GM18909 (cell line): ENCODE measurements around the gene MRPL42.
A peak's percentile ranks its signal among the peaks of the same experiment; 100 is the strongest.

Experiments
- ATAC-seq: cut with Tn5 transposase; IDR thresholded peaks from one replicate; pipeline ENCODE4 v1.9.1; 2021; ENCODE audit warnings: mild to moderate bottlenecking; ENCODE audit not compliant: unreplicated experiment, poor library complexity

MRPL42 gene

GRCh38 chr12:93442411-93443340, 24.6 kb upstream of the MRPL42 start:
- ATAC-seq, result no peak

GRCh38 chr12:93443576-93443975, 23.7 kb upstream of the MRPL42 start:
- ATAC-seq, result no peak

GRCh38 chr12:93447555-93448290, 19.6 kb upstream of the MRPL42 start:
- ATAC-seq, result no peak

GRCh38 chr12:93448796-93449195, 18.5 kb upstream of the MRPL42 start:
- no peak for ATAC-seq

GRCh38 chr12:93449277-93449676, 18.0 kb upstream of the MRPL42 start:
- ATAC-seq, result peak; percentile 94

GRCh38 chr12:93451423-93452158, 15.7 kb upstream of the MRPL42 start:
- no peak for ATAC-seq

- ATAC-seq, result no peak
Observed at GRCh38 chr12:93453633-93454032, 13.7 kb upstream of the MRPL42 start.

GRCh38 chr12:93456077-93456476, 11.2 kb upstream of the MRPL42 start:
- ATAC-seq, result no peak

- ATAC-seq, result no peak
Observed at GRCh38 chr12:93459097-93459496, 8.2 kb upstream of the MRPL42 start.

GRCh38 chr12:93460003-93460402, 7.3 kb upstream of the MRPL42 start:
- no peak for ATAC-seq

GRCh38 chr12:93460902-93461301, 6.4 kb upstream of the MRPL42 start:
- no peak for ATAC-seq

- ATAC-seq, result no peak
Observed at GRCh38 chr12:93461503-93461902, 5.8 kb upstream of the MRPL42 start.

GRCh38 chr12:93465841-93466240, 1.5 kb upstream of the MRPL42 start:
- ATAC-seq, result no peak

- peak; percentile 17 for ATAC-seq
Observed at GRCh38 chr12:93466625-93467350, 526 bp upstream of the MRPL42 start.

- ATAC-seq, result peak; percentile 29
Observed at GRCh38 chr12:93468008-93468371, 676 bp downstream of the MRPL42 start.

GRCh38 chr12:93469386-93469785, 2.1 kb downstream of the MRPL42 start:
- no peak for ATAC-seq

GRCh38 chr12:93476555-93476954, 9.2 kb downstream of the MRPL42 start:
- ATAC-seq, result no peak

GRCh38 chr12:93482721-93483120, 15.4 kb downstream of the MRPL42 start:
- no peak for ATAC-seq

- ATAC-seq, result no peak
Observed at GRCh38 chr12:93483151-93483807, 16.0 kb downstream of the MRPL42 start.
